ENCODE measurements around the gene S100A5. TPM values are rescaled to one million over a fixed set of nuclear protein-coding genes. Genes with fewer than 3 reads are reported as not detected.

Gene S100A5
- total RNA-seq, 1 experiment from 2014 or later: not detected

DNA sequence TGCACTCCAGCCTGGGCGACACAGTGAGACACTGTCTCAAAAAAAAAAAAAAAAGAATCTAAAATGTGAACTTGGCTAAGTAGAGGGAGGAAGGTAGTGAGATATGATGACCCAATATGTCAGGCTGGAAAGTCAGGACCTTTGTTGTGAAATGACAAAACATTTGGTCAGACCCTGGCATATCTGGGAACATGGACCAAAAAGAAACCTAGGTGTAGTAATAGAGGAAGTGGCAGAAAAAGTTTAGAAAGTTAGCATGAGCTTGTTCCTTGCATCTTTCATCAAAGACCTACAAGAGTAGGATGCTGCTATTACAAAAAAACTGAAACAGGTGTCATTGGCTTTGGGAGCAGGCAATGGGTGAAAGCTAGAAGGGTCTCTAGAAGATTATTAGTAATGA lies 15.6 kb upstream of the S100A5 start:
- Histone ChIP-seq H2BK120ac (ENCODE audit: low read depth, low read length, poor library complexity, severe bottlenecking) (no peak overlapping the region), H2BK5ac (ENCODE audit: insufficient read length, low read length) (no peak overlapping the region), H3K23ac (ENCODE audit: insufficient read length, low read depth, low read length) (no peak overlapping the region), H3K9ac (ENCODE audit: extremely low read depth, insufficient read length, low read length) (no peak overlapping the region), H3T11ph (ENCODE audit: low read length) (no peak overlapping the region), H4K5ac (ENCODE audit: insufficient read length, low read depth, low read length) (no peak overlapping the region), H3K27me3 (ENCODE audit: insufficient read depth, low read length) (no peaks in the 10 kb centered on the region), H2AFZ (ENCODE audit: low read length) (no peak overlapping the region), H2BK15ac (ENCODE audit: low read depth, low read length) (no peak overlapping the region), H3K18ac (ENCODE audit: insufficient read length, low read depth, low read length) (no peak overlapping the region), H3K56ac (ENCODE audit: insufficient read length, low read depth, low read length) (no peak overlapping the region), H3K79me2 (ENCODE audit: insufficient read depth, low read length) (no peaks in the 10 kb centered on the region), H3K4me1 (ENCODE audit: insufficient read depth, low read length) (no peaks in the 10 kb centered on the region), H3K27ac (ENCODE audit: insufficient read length, low read depth, low read length) (no peak overlapping the region), H3K4me2 (ENCODE audit: insufficient read depth, insufficient read length, low read length) (no peak overlapping the region), H3K4ac (ENCODE audit: low read depth, low read length) (no peak overlapping the region), H2BK12ac (ENCODE audit: insufficient read length, low read depth, low read length) (no peak overlapping the region), H3K14ac (ENCODE audit: insufficient read depth, low read length) (no peak overlapping the region), H3K23me2 (ENCODE audit: insufficient read length, low read depth, low read length, poor library complexity, severe bottlenecking) (no peaks in the 10 kb centered on the region), H3K79me1 (ENCODE audit: insufficient read depth, low read depth, low read length, poor library complexity, severe bottlenecking) (no peaks in the 10 kb centered on the region), H4K20me1 (ENCODE audit: control insufficient read depth, insufficient read depth, insufficient read length) (no peaks in the 10 kb centered on the region), H2BK20ac (ENCODE audit: low read depth, low read length, poor library complexity, severe bottlenecking) (no peak overlapping the region), H4K91ac (ENCODE audit: insufficient read length, low read depth, low read length) (no peak overlapping the region), H2AK5ac (ENCODE audit: insufficient read length, low read length) (no peak overlapping the region), H3K9me3 (ENCODE audit: control insufficient read depth, low read depth, low read length) (no peaks in the 10 kb centered on the region), H4K8ac (replicated peaks; ENCODE audit: insufficient read length, low read depth, low read length) (no peak overlapping the region)
- no peak overlapping the region for H3K27ac Mint-ChIP-seq
- H3K36me3 Mint-ChIP-seq (ENCODE audit: insufficient read depth in 1 of 3, low read depth in 3 of 3): no peaks in the 10 kb centered on the region
- no peaks in the 10 kb centered on the region; the same call in 1 of the 2 replicates for H3K27me3 Mint-ChIP-seq (ENCODE audit: low read depth)
- peaks cover 0 to 7% of the 10 kb centered on the region in 2 experiments; a peak in 3 of 4 replicates for H3K4me1 Mint-ChIP-seq
- TF ChIP-seq, protein P1, sequence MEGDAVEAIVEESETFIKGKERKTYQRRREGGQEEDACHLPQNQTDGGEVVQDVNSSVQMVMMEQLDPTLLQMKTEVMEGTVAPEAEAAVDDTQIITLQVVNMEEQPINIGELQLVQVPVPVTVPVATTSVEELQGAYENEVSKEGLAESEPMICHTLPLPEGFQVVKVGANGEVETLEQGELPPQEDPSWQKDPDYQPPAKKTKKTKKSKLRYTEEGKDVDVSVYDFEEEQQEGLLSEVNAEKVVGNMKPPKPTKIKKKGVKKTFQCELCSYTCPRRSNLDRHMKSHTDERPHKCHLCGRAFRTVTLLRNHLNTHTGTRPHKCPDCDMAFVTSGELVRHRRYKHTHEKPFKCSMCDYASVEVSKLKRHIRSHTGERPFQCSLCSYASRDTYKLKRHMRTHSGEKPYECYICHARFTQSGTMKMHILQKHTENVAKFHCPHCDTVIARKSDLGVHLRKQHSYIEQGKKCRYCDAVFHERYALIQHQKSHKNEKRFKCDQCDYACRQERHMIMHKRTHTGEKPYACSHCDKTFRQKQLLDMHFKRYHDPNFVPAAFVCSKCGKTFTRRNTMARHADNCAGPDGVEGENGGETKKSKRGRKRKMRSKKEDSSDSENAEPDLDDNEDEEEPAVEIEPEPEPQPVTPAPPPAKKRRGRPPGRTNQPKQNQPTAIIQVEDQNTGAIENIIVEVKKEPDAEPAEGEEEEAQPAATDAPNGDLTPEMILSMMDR (conservative IDR thresholded peaks at IDR 0.05): no peak
- H3K4me3 Mint-ChIP-seq: no peak overlapping the region
- H3K9me3 Mint-ChIP-seq: no peaks in the 10 kb centered on the region
- no CpG with 5 or more reads among the region's 1 CpG for WGBS (ENCODE audit: extremely low coverage, insufficient read length, low lambda C conversion rate)
- DNase-seq: no peak
